Upper lobe of left lung (tissue), 6 donors: ENCODE measurements around the gene POLDIP3. TPM values are rescaled to one million over a fixed set of nuclear protein-coding genes. Genes with fewer than 3 reads are reported as not detected.
A peak's percentile ranks its signal among the peaks of the same experiment; 100 is the strongest.
"Not testable (repeated sequence)": the region's sequence is repeated elsewhere in the genome, so short reads cannot be mapped to it uniquely, and the experiment has no call there.

Experiments
- ATAC-seq, 2 donors: fragments of 200-7000 bp; cut with Tn5 transposase; one replicate each; pipeline ENCODE4 v1.9.1; 2022; ENCODE audit warnings: mild to moderate bottlenecking in 2 of 2, moderate library complexity in 2 of 2; ENCODE audit not compliant: low FRiP score in 2 of 2
- DNase-seq, 2 donors: peaks; one replicate each; pipeline ENCODE4 v3.0.0-alpha.2; 2019 to 2020
- H3K27ac ChIP-seq, 4 donors: fragments of 200-600 bp; sonication (generic); one replicate each; pipeline ENCODE4 v1.5.1; 2016 to 2019
- H3K27me3 ChIP-seq, 4 donors: fragments of 200-600 bp; sonication (generic); one replicate each; pipeline ENCODE4 v1.5.1; 2017 to 2019
- H3K36me3 ChIP-seq, 4 donors: fragments of 200-600 bp; sonication (generic); one replicate each; pipeline ENCODE4 v1.5.1; 2016 to 2019
- H3K4me1 ChIP-seq, 4 donors: fragments of 200-600 bp; sonication (generic); one replicate each; pipeline ENCODE4 v1.5.1; 2018 to 2019
- H3K4me3 ChIP-seq, 4 donors: fragments of 200-600 bp; sonication (generic); one replicate each; pipeline ENCODE4 v1.5.1; 2017 to 2019; ENCODE audit warnings: mild to moderate bottlenecking in 2 of 4, moderate library complexity in 1 of 4
- H3K9me3 ChIP-seq, 4 donors: fragments of 200-600 bp; sonication (generic); one replicate each; pipeline ENCODE4 v1.5.1; 2018 to 2019
- EP300 ChIP-seq, 4 donors: sonication (generic); formaldehyde crosslinking; IDR thresholded peaks; one replicate each; pipeline ENCODE4 v1.5.1; 2017; ENCODE audit warnings: antibody characterized with exemption in 4 of 4, control low read depth in 2 of 4
- POLR2A ChIP-seq, 4 donors: fragments of 450-650 bp; IDR thresholded peaks; one replicate each; pipeline ENCODE4 v1.5.1; 2016 to 2017; ENCODE audit warnings: antibody characterized with exemption in 4 of 4, mild to moderate bottlenecking in 2 of 4
- POLR2AphosphoS5 ChIP-seq, 2 donors: sonication (generic); formaldehyde crosslinking; IDR thresholded peaks; one replicate each; pipeline ENCODE4 v1.5.1; 2017; ENCODE audit warnings: antibody characterized with exemption in 2 of 2
- WGBS, 2 donors: methylation state at CpG; one replicate each; pipeline ENCODE4 v1.1.5; 2017 to 2018; 5-methylcytosine and 5-hydroxymethylcytosine counted together
- total RNA-seq, 6 donors: library from RNA; depleted of rRNA in 4 of 6; stranded (reverse); fragments of >200 nt in 4 of 6; gene quantifications; one replicate each; pipeline versions ENCODE4 v1.1.0 to v1.2.1, GENCODE V29; 2016 to 2021
- TF ChIP-seq, protein P1 (sequence below), 6 experiments: fragments of 450-650 bp in 4 of 6; fragments of 200-600 bp in 2 of 6; sonication (generic) in 2 of 6; IDR thresholded peaks; one replicate each; pipeline ENCODE4 v1.5.1; 2016 to 2019; ENCODE audit warnings: antibody characterized with exemption in 6 of 6
- donor health status: DM: no; HTN: no; CAD: no; lungs with moderate emphysema.
- donor health status: DM: no; HTN: yes; CAD: no; lungs with severe emphysema.

POLDIP3 gene
- total RNA-seq, 6 donors from 2014 or later, result 38.0 to 74.5 (median 55.6) TPM

DNA sequence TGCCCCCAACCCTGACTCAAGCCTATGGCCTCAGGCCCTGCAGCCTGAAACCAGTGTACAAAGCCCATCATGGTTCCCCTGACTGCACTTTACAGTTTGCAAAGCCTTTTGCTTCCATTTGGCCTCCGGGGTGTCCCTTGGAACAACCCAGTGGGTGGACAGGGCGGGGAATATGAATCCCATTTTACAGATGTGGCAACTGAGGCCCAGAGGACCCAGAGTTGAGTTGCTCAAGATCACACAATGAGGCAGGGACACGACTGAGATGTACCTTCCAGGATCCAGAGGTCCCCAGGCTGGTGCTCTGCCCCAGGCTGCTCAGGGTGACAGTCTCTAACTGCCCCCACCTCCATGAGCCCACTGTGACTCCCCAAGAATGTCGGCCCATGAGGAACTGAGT is 5.4 kb upstream of the POLDIP3 start:
- no peaks in the 10 kb centered on the region for H3K27me3 ChIP-seq
- no peak for ATAC-seq
- H3K4me1 ChIP-seq, result peaks cover 9 to 38% (median 26%) of the 10 kb centered on the region in 4 donors
- H3K27ac ChIP-seq, result peak overlapping the region; percentile 17 to 35 (median 28)
- no peak overlapping the region for H3K4me3 ChIP-seq
- TF ChIP-seq, protein P1, sequence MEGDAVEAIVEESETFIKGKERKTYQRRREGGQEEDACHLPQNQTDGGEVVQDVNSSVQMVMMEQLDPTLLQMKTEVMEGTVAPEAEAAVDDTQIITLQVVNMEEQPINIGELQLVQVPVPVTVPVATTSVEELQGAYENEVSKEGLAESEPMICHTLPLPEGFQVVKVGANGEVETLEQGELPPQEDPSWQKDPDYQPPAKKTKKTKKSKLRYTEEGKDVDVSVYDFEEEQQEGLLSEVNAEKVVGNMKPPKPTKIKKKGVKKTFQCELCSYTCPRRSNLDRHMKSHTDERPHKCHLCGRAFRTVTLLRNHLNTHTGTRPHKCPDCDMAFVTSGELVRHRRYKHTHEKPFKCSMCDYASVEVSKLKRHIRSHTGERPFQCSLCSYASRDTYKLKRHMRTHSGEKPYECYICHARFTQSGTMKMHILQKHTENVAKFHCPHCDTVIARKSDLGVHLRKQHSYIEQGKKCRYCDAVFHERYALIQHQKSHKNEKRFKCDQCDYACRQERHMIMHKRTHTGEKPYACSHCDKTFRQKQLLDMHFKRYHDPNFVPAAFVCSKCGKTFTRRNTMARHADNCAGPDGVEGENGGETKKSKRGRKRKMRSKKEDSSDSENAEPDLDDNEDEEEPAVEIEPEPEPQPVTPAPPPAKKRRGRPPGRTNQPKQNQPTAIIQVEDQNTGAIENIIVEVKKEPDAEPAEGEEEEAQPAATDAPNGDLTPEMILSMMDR (IDR thresholded peaks at IDR 0.05), result no peak
- TF ChIP-seq POLR2AphosphoS5 (IDR thresholded peaks at IDR 0.05) (no peak), POLR2A (IDR thresholded peaks at IDR 0.05) (no peak), EP300 (IDR thresholded peaks at IDR 0.05) (no peak)
- 90 to 100% methylated on average over 2 to 4 of the region's 4 CpGs for WGBS, 2 donors
- peaks cover 0 to 43% (median 37%) of the 10 kb centered on the region in 4 donors for H3K36me3 ChIP-seq
- H3K9me3 ChIP-seq, result no peaks in the 10 kb centered on the region
- no peak for DNase-seq

DNA sequence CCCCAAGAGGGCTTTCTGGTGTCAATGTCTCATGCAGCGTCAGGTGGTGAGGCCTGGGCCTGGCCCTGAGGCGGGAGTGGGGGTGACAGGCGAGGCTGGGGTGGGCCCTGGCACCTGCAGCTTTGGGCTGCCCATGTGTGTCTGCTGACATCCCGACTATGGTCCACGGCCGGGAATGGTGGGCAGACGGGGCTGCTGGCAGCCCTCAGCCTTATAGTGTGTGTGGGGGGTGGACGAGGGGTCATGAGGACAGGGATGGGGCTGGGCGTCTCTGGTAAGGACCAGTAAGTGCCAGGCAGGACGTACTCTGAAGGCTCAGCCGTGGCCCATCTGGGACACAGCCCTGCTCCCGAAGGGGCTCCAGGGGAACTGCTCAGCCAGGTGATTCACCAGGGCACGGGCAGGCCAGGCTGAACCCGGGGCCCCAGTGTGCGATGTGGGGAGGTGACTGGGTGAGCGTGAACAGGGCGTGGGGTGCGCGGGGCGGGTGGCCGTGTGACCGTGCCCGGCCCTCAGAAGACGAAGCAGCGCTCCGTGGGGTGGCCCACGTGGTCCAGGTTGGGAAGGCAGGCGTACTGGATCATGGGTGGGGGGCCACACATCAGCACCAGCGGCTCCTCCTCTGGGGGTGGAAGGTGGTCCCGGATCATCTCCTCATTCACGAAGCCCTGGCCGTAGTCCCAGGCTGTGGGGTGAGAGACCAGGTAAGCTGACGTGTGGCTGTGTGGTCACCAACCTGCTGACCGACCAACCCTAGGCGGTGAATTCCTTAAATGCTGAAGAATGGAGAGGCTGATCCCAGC is 4.8 kb upstream of the POLDIP3 start:
- H3K9me3 ChIP-seq, result no peaks in the 10 kb centered on the region
- no peak for TF ChIP-seq EP300 (IDR thresholded peaks at IDR 0.05)
- TF ChIP-seq, protein P1 (IDR thresholded peaks at IDR 0.05), result no peak
- TF ChIP-seq POLR2A (IDR thresholded peaks at IDR 0.05), result no peak
- TF ChIP-seq POLR2AphosphoS5 (IDR thresholded peaks at IDR 0.05), result no peak
- 93 to 95% methylated on average over 24 to 34 of the region's 35 CpGs for WGBS, 2 donors
- ATAC-seq, result no peak
- H3K36me3 ChIP-seq, result peaks cover 0 to 40% (median 32%) of the 10 kb centered on the region in 4 donors
- DNase-seq, result peak in 1 of 2 donors; percentile 82
- H3K4me1 ChIP-seq, result peaks cover 9 to 35% (median 26%) of the 10 kb centered on the region in 4 donors
- peak overlapping the region in 1 of 4 donors; percentile 35 for H3K27ac ChIP-seq
- H3K4me3 ChIP-seq, result no peak overlapping the region
- H3K27me3 ChIP-seq, result no peaks in the 10 kb centered on the region

DNA sequence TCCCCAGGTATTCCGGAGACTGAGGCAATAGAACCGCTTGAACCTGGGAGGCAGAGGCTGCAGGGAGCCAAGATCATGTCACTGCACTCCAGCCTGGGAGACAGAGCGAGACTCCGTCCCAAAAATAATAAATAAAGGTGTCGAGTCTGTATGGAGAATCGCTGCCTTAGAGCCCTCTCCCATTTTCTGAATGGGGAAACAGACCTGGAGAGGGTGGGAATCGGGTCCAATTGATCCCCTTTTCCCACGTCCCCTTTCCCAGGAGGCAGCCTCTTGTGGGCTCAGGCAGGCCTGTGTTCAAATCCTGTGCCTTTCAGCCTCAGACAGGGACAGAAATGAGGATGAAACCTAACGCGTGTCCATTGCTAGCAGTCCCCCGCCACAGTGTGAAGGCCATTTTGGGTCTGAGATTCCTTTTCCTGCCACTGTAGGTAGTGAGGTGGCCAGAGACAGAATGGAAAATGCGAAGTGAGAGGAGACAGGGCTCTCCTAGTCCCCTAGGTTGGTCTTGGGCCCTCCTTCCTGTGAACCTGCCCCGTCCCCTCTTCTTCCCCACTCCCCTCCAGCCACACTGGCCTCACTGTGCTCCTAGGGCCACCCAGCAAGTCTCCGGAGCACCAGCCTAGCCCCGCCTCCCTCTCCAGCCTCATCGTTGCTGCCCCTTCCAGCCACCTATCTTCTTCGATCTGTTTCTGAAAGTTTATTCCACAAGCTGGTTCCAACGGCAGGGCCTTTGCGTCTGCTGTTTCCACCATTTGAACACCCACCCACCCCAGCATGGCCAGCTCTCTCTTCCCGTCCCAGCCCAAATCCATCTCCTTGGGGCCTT is 2.7 kb upstream of the POLDIP3 start:
- peaks cover 0 to 23% (median 14%) of the 10 kb centered on the region in 4 donors for H3K36me3 ChIP-seq

DNA sequence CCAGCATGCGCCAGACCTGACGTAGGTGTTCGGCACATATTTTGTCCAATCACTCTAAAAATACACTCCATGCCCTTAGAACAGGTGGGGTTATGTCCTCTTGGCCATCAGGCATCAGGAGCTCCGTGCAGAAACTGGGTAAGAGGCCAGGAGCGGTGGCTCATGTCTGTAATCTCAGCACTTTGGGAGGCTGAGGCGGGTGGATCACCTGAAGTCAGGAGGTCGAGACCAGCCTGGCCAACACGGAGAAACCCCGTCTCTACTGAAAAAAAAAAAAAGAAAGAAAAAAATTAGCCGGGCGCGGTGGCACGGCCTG is 1.1 kb upstream of the POLDIP3 start:
- peak overlapping the region; percentile 95 to 99 (median 98) for H3K27ac ChIP-seq
- 23 to 26% methylated on average over 13 of the region's 13 CpGs for WGBS, 2 donors
- not testable (repeated sequence) for H3K9me3 ChIP-seq, ATAC-seq, H3K27me3 ChIP-seq, DNase-seq
- H3K4me1 ChIP-seq, result peaks cover 34 to 53% (median 46%) of the 10 kb centered on the region in 4 donors
- peak overlapping the region in 3 of 4 donors; percentile 63 to 93 (median 87) for H3K4me3 ChIP-seq
- H3K36me3 ChIP-seq, result peaks cover 0 to 20% (median 15%) of the 10 kb centered on the region in 4 donors

More for the DNA sequence above, 2.7 kb upstream of the POLDIP3 start:
- DNase-seq (no peak), ATAC-seq (no peak)
- 70 to 75% methylated on average over 20 of the region's 20 CpGs for WGBS, 2 donors
- no peak for TF ChIP-seq POLR2AphosphoS5 (IDR thresholded peaks at IDR 0.05)
- TF ChIP-seq EP300 (IDR thresholded peaks at IDR 0.05), result no peak
- TF ChIP-seq POLR2A (IDR thresholded peaks at IDR 0.05), result peak in 1 of 4 donors; percentile 17
- TF ChIP-seq, protein P1 (IDR thresholded peaks at IDR 0.05), result no peak
- H3K4me1 ChIP-seq, result peaks cover 19 to 37% (median 36%) of the 10 kb centered on the region in 4 donors
- peak overlapping the region; percentile 11 to 98 (median 46) for H3K27ac ChIP-seq
- H3K9me3 ChIP-seq, result no peaks in the 10 kb centered on the region
- H3K4me3 ChIP-seq, result no peak overlapping the region
- H3K27me3 ChIP-seq, result no peaks in the 10 kb centered on the region
